GM12878 (cell line): ENCODE results near the gene ANXA9. TPM values are rescaled to one million over a fixed set of nuclear protein-coding genes. Genes with fewer than 3 reads are reported as not detected.
A peak's percentile ranks its signal among the peaks of the same experiment; 100 is the strongest.

ENCODE experiments used
- ATAC-seq: fragments of 200-7000 bp; cut with Tn5 transposase; 3 replicates; pipeline ENCODE4 v1.9.1; 2020; ENCODE audit warnings: mild to moderate bottlenecking, moderate library complexity
- BruUV-seq: library from RNA; stranded (reverse); fragments of 400-500 nt; replicated peaks from 2 replicates; lab custom pipeline; 2021; lab: Mats Ljungman, UMichigan
- CTCF ChIA-PET: fragments of 300-600 bp; sonication (Branson Sonifier 250); formaldehyde crosslinking; extraction: SDS; loops from one replicate; lab custom pipeline; 2021; ENCODE audit warnings: inconsistent platforms; lab: Yijun Ruan, JAX
- POLR2A ChIA-PET: fragments of 350-600 bp; formaldehyde crosslinking; extraction: SDS; loops from one replicate; lab custom pipeline; 2021; ENCODE audit warnings: inconsistent platforms; lab: Charles Lee
- RAD21 ChIA-PET: fragments of 300-600 bp; sonication (Branson Sonifier 250); formaldehyde crosslinking; loops from one replicate; lab custom pipeline; 2023; ENCODE audit warnings: antibody characterized with exemption; ENCODE audit not compliant: unreplicated experiment; lab: Charles Lee
- SMC1A ChIA-PET: fragments of 300-600 bp; sonication (Branson Sonifier 250); formaldehyde crosslinking; loops from one replicate; lab custom pipeline; 2023; ENCODE audit not compliant: unreplicated experiment, uncharacterized antibody; lab: Charles Lee
- DNase-seq: peaks from one replicate; pipeline ENCODE4 v3.0.0-alpha.2; 2011; ENCODE audit warnings: low read depth, low spot score
- FAIRE-seq: peaks from 3 replicates; lab custom pipeline; 2011; peaks lifted over from hg19 to GRCh38; lab: Jason Lieb, UNC
- H2AFZ ChIP-seq: 2 replicates; pipeline ENCODE4 v1.6.0; 2011; ENCODE audit warnings: low read depth, low read length, control low read depth; ENCODE audit not compliant: control insufficient read depth
- H3K27ac ChIP-seq: 2 replicates; pipeline ENCODE4 v1.5.1; 2011; ENCODE audit warnings: control low read depth; ENCODE audit not compliant: control insufficient read depth, insufficient read depth
- H3K27me3 ChIP-seq, 2 experiments: replicated peaks in 1 of 2; 2 replicates each; pipeline versions ENCODE4 v1.6.0 to v1.6.1; 2011; ENCODE audit warnings: low read length in 1 of 2; ENCODE audit not compliant: control insufficient read depth in 2 of 2, insufficient read depth in 2 of 2
- H3K36me3 ChIP-seq, 2 experiments: 2 replicates each; pipeline ENCODE4 v1.5.1; 2011; ENCODE audit warnings: low read length in 1 of 2; ENCODE audit not compliant: control insufficient read depth in 2 of 2, insufficient read depth in 2 of 2
- H3K4me1 ChIP-seq: 2 replicates; pipeline ENCODE4 v1.6.1; 2011; ENCODE audit warnings: mild to moderate bottlenecking, low read length, moderate library complexity, mixed read lengths; ENCODE audit not compliant: control insufficient read depth, insufficient read depth
- H3K4me2 ChIP-seq: 2 replicates; pipeline ENCODE4 v1.6.0; 2011; ENCODE audit warnings: control low read depth; ENCODE audit not compliant: control insufficient read depth, insufficient read depth
- H3K4me3 ChIP-seq: fragments of 200-600 bp; sonication (generic); 2 replicates; pipeline ENCODE4 v1.5.1; 2016
- H3K79me2 ChIP-seq: 2 replicates; pipeline ENCODE4 v1.6.0; 2011; ENCODE audit warnings: low read length; ENCODE audit not compliant: control insufficient read depth, insufficient read depth
- H3K9ac ChIP-seq: 2 replicates; pipeline ENCODE4 v1.8.0; 2011; ENCODE audit warnings: low read length, control low read depth, mixed read lengths; ENCODE audit not compliant: control insufficient read depth, insufficient read depth
- H3K9me3 ChIP-seq: replicated peaks from 3 replicates; pipeline ENCODE4 v1.5.1; 2011; ENCODE audit warnings: mild to moderate bottlenecking, low read length; ENCODE audit not compliant: control insufficient read depth, insufficient read depth
- H4K20me1 ChIP-seq: 2 replicates; pipeline ENCODE4 v1.6.0; 2011; ENCODE audit not compliant: control insufficient read depth, insufficient read depth
- CBX5 ChIP-seq: sonication (generic); IDR thresholded peaks from 2 replicates; pipeline ENCODE4 v1.6.1; 2016; ENCODE audit warnings: low read depth, moderate library complexity, mild to moderate bottlenecking, inconsistent platforms
- IKZF1 ChIP-seq: fragments of 450-650 bp; conservative IDR thresholded peaks from 2 replicates; pipeline ENCODE4 v1.6.1; 2017; ENCODE audit warnings: antibody characterized with exemption, mild to moderate bottlenecking
- MTA2 ChIP-seq: fragments of 450-650 bp; IDR thresholded peaks from 2 replicates; pipeline ENCODE4 v1.6.1; 2016; ENCODE audit warnings: low read depth, mild to moderate bottlenecking, moderate library complexity
- POLR2AphosphoS5 ChIP-seq: IDR thresholded peaks from 2 replicates; pipeline ENCODE4 v1.6.1; 2011; ENCODE audit warnings: mild to moderate bottlenecking, low read length, inconsistent platforms
- RCOR1 ChIP-seq: conservative IDR thresholded peaks from 2 replicates; pipeline ENCODE4 v1.6.1; 2012; ENCODE audit warnings: low read depth, low read length, improper control_type of control experiment
- RELB ChIP-seq: fragments of 450-650 bp; IDR thresholded peaks from 2 replicates; pipeline ENCODE4 v1.6.1; 2017; ENCODE audit warnings: low read depth, mild to moderate bottlenecking, moderate library complexity
- ZBTB40 ChIP-seq: fragments of 450-650 bp; IDR thresholded peaks from 2 replicates; pipeline ENCODE4 v1.6.1; 2016; ENCODE audit warnings: mild to moderate bottlenecking, moderate library complexity, borderline replicate concordance
- WGBS: methylation state at CpG from one replicate; pipeline ENCODE4 v1.1.6; 2016; ENCODE audit warnings: low lambda C conversion rate; ENCODE audit not compliant: insufficient replicate concordance, insufficient coverage; ENCODE audit errors: missing lambda C conversion rate; 5-methylcytosine and 5-hydroxymethylcytosine counted together
- in situ Hi-C: fragments of 300-500 bp; cut with MboI; formaldehyde crosslinking; loops from 9 replicates; pipeline ENCODE4 v1.14.3; 2018; ENCODE audit warnings: mixed read lengths
- intact Hi-C: fragments of 100-400 bp; cut with micrococcal nuclease; formaldehyde crosslinking; loops from one replicate; pipeline ENCODE4 v1.14.2; 2022; ENCODE audit not compliant: unreplicated experiment
- polyA plus RNA-seq, 11 experiments: library from polyadenylated mRNA; depleted of rRNA in 4 of 11; unstranded in 6 of 11; stranded (reverse) in 5 of 11; fragments of >200 nt; fragmentation: Nextera tagmentation in 4 of 11; fragmentation: Illumina TruSeq in 1 of 11; extraction: Ambion mirVana in 4 of 11; extraction: Trizol in 1 of 11; gene quantifications; 1 replicate in 1 of 11; 2 replicates in 10 of 11; pipeline versions ENCODE4 v1.2.1 to v1.2.3, GENCODE V29; 2011 to 2016; ENCODE audit warnings: inconsistent platforms in 2 of 11, missing spikeins in 2 of 11, low read depth in 1 of 11
- total RNA-seq, 4 experiments: library from RNA; depleted of rRNA in 3 of 4; stranded (reverse); fragments of >200 nt in 3 of 4; fragmentation: Illumina TruSeq in 1 of 4; extraction: Trizol in 1 of 4; gene quantifications; 2 replicates each; pipeline versions ENCODE4 v1.2.1 to v1.2.3, GENCODE V29; 2013 to 2021
- TF ChIP-seq, protein P1 (sequence below): IDR thresholded peaks from 2 replicates; pipeline ENCODE4 v1.6.1; 2011; ENCODE audit warnings: borderline replicate concordance, low read depth, mild to moderate bottlenecking, moderate library complexity, low read length; ENCODE audit not compliant: insufficient read depth, poor library complexity, severe bottlenecking
- TF ChIP-seq, protein P2 (sequence below): fragments of 450-650 bp; formaldehyde crosslinking; IDR thresholded peaks from 2 replicates; pipeline ENCODE4 v1.5.0; 2022; ENCODE audit warnings: mild to moderate bottlenecking, missing genetic modification characterization

ANXA9 gene
- total and polyA plus RNA-seq, 10 of the 15 experiments (the other 5 are each of a cell fraction or from before 2014, with no cell fraction given), result 0.04 to 0.43 (median 0.18) TPM; not detected in 4

DNA sequence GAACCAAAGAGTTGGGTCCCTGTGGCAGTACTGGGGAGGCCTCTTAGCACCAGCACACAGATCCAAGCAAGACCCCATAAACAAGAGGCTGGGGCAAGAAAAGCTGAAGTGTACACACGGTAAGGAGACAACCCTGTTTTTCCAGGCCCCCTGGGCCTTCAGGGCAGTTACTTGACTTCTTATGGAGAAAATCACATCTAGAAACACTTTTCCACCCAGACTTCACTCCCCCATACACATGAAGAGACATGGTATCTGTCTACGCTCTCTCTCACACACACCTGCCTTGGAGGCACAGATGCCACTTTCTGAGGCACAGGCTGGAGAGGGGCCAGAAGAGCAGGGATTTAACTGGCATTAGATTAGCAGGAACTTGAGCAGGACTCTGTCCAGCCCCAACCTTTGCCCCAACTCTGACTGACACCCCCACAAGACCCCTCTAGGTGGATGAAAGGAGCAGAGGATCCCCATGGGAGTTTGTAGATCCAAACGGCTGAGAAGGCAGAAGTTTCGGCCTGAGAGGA lies 9.6 kb upstream of the ANXA9 start:
- no peak for TF ChIP-seq RCOR1
- no peak for TF ChIP-seq CBX5
- TF ChIP-seq IKZF1, result no peak
- TF ChIP-seq, protein P1, sequence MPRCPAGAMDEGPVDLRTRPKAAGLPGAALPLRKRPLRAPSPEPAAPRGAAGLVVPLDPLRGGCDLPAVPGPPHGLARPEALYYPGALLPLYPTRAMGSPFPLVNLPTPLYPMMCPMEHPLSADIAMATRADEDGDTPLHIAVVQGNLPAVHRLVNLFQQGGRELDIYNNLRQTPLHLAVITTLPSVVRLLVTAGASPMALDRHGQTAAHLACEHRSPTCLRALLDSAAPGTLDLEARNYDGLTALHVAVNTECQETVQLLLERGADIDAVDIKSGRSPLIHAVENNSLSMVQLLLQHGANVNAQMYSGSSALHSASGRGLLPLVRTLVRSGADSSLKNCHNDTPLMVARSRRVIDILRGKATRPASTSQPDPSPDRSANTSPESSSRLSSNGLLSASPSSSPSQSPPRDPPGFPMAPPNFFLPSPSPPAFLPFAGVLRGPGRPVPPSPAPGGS, result no peak
- TF ChIP-seq POLR2AphosphoS5, result no peak
- TF ChIP-seq MTA2, result no peak
- TF ChIP-seq, protein P2, sequence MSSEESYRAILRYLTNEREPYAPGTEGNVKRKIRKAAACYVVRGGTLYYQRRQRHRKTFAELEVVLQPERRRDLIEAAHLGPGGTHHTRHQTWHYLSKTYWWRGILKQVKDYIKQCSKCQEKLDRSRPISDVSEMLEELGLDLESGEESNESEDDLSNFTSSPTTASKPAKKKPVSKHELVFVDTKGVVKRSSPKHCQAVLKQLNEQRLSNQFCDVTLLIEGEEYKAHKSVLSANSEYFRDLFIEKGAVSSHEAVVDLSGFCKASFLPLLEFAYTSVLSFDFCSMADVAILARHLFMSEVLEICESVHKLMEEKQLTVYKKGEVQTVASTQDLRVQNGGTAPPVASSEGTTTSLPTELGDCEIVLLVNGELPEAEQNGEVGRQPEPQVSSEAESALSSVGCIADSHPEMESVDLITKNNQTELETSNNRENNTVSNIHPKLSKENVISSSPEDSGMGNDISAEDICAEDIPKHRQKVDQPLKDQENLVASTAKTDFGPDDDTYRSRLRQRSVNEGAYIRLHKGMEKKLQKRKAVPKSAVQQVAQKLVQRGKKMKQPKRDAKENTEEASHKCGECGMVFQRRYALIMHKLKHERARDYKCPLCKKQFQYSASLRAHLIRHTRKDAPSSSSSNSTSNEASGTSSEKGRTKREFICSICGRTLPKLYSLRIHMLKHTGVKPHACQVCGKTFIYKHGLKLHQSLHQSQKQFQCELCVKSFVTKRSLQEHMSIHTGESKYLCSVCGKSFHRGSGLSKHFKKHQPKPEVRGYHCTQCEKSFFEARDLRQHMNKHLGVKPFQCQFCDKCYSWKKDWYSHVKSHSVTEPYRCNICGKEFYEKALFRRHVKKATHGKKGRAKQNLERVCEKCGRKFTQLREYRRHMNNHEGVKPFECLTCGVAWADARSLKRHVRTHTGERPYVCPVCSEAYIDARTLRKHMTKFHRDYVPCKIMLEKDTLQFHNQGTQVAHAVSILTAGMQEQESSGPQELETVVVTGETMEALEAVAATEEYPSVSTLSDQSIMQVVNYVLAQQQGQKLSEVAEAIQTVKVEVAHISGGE (CRISPR knock-in tag), result no peak
- no peak for TF ChIP-seq RELB
- TF ChIP-seq ZBTB40, result no peak
- TF ChIP-seq, all 136 proteins: peak for 0
- H3K79me2 ChIP-seq, result peaks cover 39% of the 10 kb centered on the region
- TSS peak; percentile 43 for BruUV-seq
- no peaks in the 10 kb centered on the region for H3K9me3 ChIP-seq
- peak overlapping the region; percentile 87; the same call in 1 of the 2 replicates for H3K4me3 ChIP-seq
- DNase-seq, result no peak
- ChIA-PET RAD21 (no interaction called here), POLR2A (no interaction called here), SMC1A (interaction anchor here (0.6 kb wide), 1 partner anchor 185 kb away, joined by 3 read pairs; no protein-coding TSS in a partner anchor), CTCF (interaction anchor here (2.4 kb wide), 1 partner anchor 8 kb away, joined by 8 read pairs; no protein-coding TSS in a partner anchor)
- no peaks in the 10 kb centered on the region for H4K20me1 ChIP-seq
- intact Hi-C loops, result loop anchor here (10.0 kb wide), 2 partner anchors 208 to 348 kb away; partner anchors contain the start of genes CTSS and ENSA
- H3K4me1 ChIP-seq, result peaks cover 7% of the 10 kb centered on the region; the same call in 1 of the 2 replicates
- no peaks in the 10 kb centered on the region; a peak in 2 of 4 replicates for H3K27me3 ChIP-seq
- H3K36me3 ChIP-seq, result peaks cover 2 to 6% of the 10 kb centered on the region in 2 experiments; a peak in 3 of 4 replicates
- in situ Hi-C loops, result no loop called here
- ATAC-seq, result no peak
- WGBS, result 90% methylated on average over 4 of the region's 4 CpGs
- no peak overlapping the region for H2AFZ ChIP-seq
- H3K9ac ChIP-seq, result peak overlapping the region; percentile 85
- FAIRE-seq, result no peak
- peak overlapping the region; percentile 77 for H3K4me2 ChIP-seq
- H3K27ac ChIP-seq, result no peak overlapping the region
